Karpas-422 (cell line): Measurements from ENCODE around the gene SMIM14. TPM values are rescaled to one million over a fixed set of nuclear protein-coding genes. Genes with fewer than 3 reads are reported as not detected.
"Not testable (repeated sequence)": the region's sequence is repeated elsewhere in the genome, so short reads cannot be mapped to it uniquely, and the experiment has no call there.

Experiments
- DNase-seq: peaks from one replicate; pipeline ENCODE4 v3.0.0-alpha.2; 2015
- H2AFZ ChIP-seq: fragments of 200-600 bp; sonication (generic); 2 replicates; pipeline ENCODE4 v1.6.1; 2014; ENCODE audit warnings: antibody characterized with exemption, low read length, mixed read lengths
- H3K27ac ChIP-seq: fragments of 200-600 bp; sonication (generic); 2 replicates; pipeline ENCODE4 v1.5.1; 2014; ENCODE audit warnings: mild to moderate bottlenecking, low read length, moderate library complexity
- H3K27me3 ChIP-seq: fragments of 200-600 bp; sonication (generic); 2 replicates; pipeline ENCODE4 v1.6.1; 2014; ENCODE audit warnings: low read length, mixed read lengths
- H3K36me3 ChIP-seq: fragments of 200-600 bp; sonication (generic); 2 replicates; pipeline ENCODE4 v1.6.1; 2014; ENCODE audit warnings: low read length, mixed read lengths; ENCODE audit not compliant: insufficient read depth
- H3K4me1 ChIP-seq: fragments of 200-600 bp; sonication (generic); 2 replicates; pipeline ENCODE4 v1.6.1; 2014; ENCODE audit warnings: mild to moderate bottlenecking, low read length, mixed read lengths
- H3K4me2 ChIP-seq: fragments of 200-600 bp; sonication (generic); 2 replicates; pipeline ENCODE4 v1.6.1; 2014; ENCODE audit warnings: low read length, low read depth, mild to moderate bottlenecking; ENCODE audit not compliant: poor library complexity, severe bottlenecking
- H3K4me3 ChIP-seq: fragments of 200-600 bp; sonication (generic); 2 replicates; pipeline ENCODE4 v1.5.1; 2014; ENCODE audit warnings: mild to moderate bottlenecking, antibody characterized with exemption, low read length, mixed read lengths
- H3K79me2 ChIP-seq: fragments of 200-600 bp; sonication (generic); 2 replicates; pipeline ENCODE4 v1.6.1; 2014; ENCODE audit warnings: mild to moderate bottlenecking, low read length, mixed read lengths
- H3K9ac ChIP-seq: fragments of 200-600 bp; sonication (generic); 2 replicates; pipeline ENCODE4 v1.6.0; 2014; ENCODE audit warnings: low read length
- H3K9me2 ChIP-seq: fragments of 200-600 bp; sonication (generic), shearing (Covaris generic); replicated peaks from 2 replicates; pipeline ENCODE4 v1.6.0; 2014; ENCODE audit warnings: mild to moderate bottlenecking, low read length, moderate library complexity; ENCODE audit not compliant: insufficient read depth
- H3K9me3 ChIP-seq: fragments of 300-700, 200-600 bp; sonication (generic); 2 replicates; pipeline ENCODE4 v1.6.1; 2014; ENCODE audit warnings: low read length, mixed read lengths
- H4K20me1 ChIP-seq: fragments of 200-600 bp; sonication (generic); 2 replicates; pipeline ENCODE4 v1.6.1; 2014; ENCODE audit warnings: mild to moderate bottlenecking, antibody characterized with exemption, low read length, low read depth; ENCODE audit not compliant: insufficient read depth
- total RNA-seq: library from RNA; depleted of rRNA; stranded (reverse); fragments of >200 nt; shearing (Covaris generic); gene quantifications from 2 replicates; pipeline ENCODE4 v1.2.3, GENCODE V29; 2014; ENCODE audit warnings: low replicate concordance

Gene SMIM14
- total RNA-seq, 1 experiment from 2014 or later = 689 TPM

DNA sequence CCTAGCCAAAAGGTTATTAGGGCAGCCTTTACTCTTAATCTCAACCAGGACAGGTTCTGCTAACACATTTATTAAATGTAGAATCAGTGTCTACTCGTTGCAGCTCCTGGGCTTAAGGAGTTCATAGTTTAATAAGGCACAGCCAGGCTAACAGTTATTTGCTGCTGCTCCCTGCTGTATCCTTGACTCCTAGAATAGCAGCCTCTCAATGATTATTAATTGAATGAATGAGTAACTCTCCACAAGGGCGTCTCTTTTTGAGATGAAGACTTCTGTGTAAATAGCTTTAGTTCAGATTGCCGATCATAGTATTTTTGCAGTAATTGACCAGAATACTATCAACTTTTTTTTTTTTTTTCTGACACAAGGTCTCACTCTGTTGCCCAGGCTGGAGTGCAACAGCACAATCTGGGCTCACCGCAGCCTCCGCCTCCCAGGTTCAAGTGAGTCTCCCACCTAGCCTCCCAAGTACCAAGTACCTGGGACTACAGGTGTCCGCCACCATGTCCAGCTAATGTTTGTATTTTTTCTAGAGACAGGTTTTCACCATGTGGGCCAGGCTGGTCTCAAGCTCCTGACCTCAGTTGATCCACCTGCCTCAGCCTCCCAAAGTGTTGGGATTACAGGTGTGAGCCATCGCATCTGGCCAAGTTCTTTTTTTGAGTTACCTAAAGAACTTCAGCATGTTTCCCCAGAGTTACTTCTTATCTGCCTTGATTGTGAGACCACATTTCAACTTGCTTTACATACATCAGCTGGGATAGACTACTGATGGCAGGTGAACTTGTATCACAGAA, 114.3 kb downstream of the SMIM14 start:
- Histone ChIP-seq H4K20me1 (no peaks in the 10 kb centered on the region), H3K9ac (no peak overlapping the region), H3K9me2 (no peaks in the 10 kb centered on the region), H3K4me1 (peaks cover 25% of the 10 kb centered on the region), H3K27me3 (no peaks in the 10 kb centered on the region), H3K36me3 (peaks cover 4% of the 10 kb centered on the region; the same call in 1 of the 2 replicates), H3K9me3 (no peaks in the 10 kb centered on the region), H3K4me2 (no peak overlapping the region), H3K79me2 (peaks cover 61% of the 10 kb centered on the region), H3K4me3 (no peak overlapping the region), H2AFZ (no peak overlapping the region), H3K27ac (no peak overlapping the region)
- DNase-seq = no peak

DNA sequence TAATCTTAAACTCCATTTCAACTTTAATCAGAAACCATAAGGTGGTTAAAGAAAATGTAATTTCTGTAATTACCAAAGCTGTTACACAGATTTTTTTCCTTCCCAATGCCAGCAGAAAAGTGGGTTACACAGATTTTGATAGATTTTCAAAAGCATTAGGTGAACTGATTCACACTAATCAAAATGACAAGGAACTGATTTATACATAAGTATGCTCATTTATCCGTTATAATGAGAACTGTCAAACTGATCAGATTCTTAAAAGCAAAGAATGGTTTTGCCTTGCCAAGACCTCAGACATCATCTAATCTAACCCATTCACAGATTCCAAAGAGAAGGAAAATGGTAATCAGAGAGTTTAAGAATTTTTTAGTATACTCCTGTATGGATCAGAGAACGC, 116.6 kb downstream of the SMIM14 start:
- H3K36me3 ChIP-seq = peaks cover 8% of the 10 kb centered on the region; the same call in 1 of the 2 replicates
- H3K27ac ChIP-seq = no peak overlapping the region
- H3K9ac ChIP-seq = no peak overlapping the region
- no peak overlapping the region for H2AFZ ChIP-seq
- H3K27me3 ChIP-seq = no peaks in the 10 kb centered on the region
- peaks cover 47% of the 10 kb centered on the region for H3K79me2 ChIP-seq
- H3K4me2 ChIP-seq = no peak overlapping the region
- no peak for DNase-seq
- H4K20me1 ChIP-seq = no peaks in the 10 kb centered on the region
- no peaks in the 10 kb centered on the region for H3K9me3 ChIP-seq
- no peaks in the 10 kb centered on the region for H3K9me2 ChIP-seq
- H3K4me3 ChIP-seq = no peak overlapping the region
- peaks cover 15% of the 10 kb centered on the region for H3K4me1 ChIP-seq

DNA sequence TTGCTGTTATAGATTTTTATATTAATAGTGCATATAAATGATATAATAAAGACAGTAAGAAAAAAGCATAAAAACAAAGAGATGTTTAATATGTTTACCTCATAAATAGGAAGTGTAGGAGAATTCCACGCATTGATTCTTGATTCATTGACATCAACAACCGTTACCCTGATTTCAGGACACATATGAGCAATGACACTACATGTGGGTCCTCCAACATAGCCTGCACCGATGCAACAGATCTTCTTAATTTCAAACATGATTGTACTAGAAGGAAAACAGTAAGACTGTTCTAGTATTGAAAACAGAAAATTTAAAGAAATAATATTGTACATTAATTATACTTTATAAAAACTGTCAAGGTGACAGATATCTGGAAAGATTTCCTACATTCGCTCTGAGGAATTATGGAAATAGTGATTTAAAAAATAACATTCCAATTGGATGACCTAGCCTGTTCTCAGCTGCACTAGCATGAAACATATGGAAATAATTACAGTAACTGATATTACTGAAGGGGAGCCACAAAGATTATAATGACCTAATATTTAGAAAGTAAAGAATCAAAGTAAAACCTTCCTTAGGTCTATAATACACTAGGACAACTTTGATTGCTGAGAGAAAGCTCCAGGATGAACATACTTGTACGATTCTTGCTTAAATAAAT, 117.3 kb downstream of the SMIM14 start:
- Histone ChIP-seq H2AFZ (no peak overlapping the region), H3K4me3 (no peak overlapping the region), H3K4me1 (peaks cover 15% of the 10 kb centered on the region), H3K9me3 (no peaks in the 10 kb centered on the region), H3K4me2 (no peak overlapping the region), H3K27ac (no peak overlapping the region), H4K20me1 (no peaks in the 10 kb centered on the region), H3K9ac (no peak overlapping the region), H3K9me2 (no peaks in the 10 kb centered on the region), H3K79me2 (peaks cover 40% of the 10 kb centered on the region), H3K36me3 (peaks cover 8% of the 10 kb centered on the region; the same call in 1 of the 2 replicates), H3K27me3 (no peaks in the 10 kb centered on the region)
- DNase-seq = no peak

DNA sequence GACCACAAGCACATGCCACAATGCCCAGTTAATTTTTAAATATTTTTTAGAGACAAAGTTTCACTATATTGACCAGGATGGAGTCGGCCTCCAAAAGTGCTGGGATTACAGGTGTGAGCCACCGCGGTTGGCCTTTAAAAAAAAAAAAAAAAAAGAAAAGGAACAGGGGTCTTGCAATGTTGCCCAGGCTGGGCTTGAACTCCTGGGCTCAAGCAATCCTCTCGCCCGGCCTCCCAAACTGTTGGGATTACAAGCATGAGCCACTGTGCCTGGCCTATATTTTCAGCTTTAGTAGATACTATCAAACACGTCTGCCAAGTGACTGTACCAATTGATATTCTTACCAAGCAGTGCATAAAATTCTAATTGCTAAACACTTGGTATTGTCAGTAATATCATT, 120.2 kb downstream of the SMIM14 start:
- peaks cover 8% of the 10 kb centered on the region; the same call in 1 of the 2 replicates for H3K36me3 ChIP-seq
- H3K27me3 ChIP-seq = no peaks in the 10 kb centered on the region
- no peaks in the 10 kb centered on the region for H3K9me3 ChIP-seq
- no peaks in the 10 kb centered on the region for H4K20me1 ChIP-seq
- no peak overlapping the region for H3K9ac ChIP-seq
- H3K79me2 ChIP-seq = peaks cover 19% of the 10 kb centered on the region; the same call in 1 of the 2 replicates
- H3K4me1 ChIP-seq = no peaks in the 10 kb centered on the region
- no peaks in the 10 kb centered on the region for H3K9me2 ChIP-seq
- no peak for DNase-seq
- no peak overlapping the region for H2AFZ ChIP-seq
- no peak overlapping the region for H3K4me2 ChIP-seq
- no peak overlapping the region for H3K4me3 ChIP-seq
- H3K27ac ChIP-seq = no peak overlapping the region

DNA sequence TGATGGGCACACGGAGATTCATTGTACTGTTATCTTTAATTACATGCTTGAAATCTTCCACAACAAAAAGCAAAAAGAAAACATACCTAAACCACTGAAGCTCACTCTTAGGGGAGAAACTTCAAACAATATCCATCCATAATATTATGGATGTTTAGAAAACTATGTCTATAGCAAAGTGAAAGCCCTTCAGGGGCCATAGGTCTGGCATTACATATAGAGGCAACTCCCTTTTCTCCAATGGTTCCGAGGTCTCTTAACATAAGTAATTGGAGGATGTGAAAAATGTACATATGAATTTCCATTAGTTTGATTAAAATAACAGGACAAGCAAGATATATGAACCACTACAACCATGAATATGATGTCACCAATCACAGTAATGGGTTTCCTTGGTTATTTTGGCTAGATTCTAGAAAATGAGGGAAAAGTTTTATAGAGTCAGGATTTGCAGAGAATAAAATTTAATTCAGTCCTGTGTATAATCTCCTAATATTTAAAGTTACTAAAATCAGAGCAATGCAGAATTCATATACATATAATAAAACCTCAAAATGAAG, 122.2 kb downstream of the SMIM14 start:
- H3K27me3 ChIP-seq = no peaks in the 10 kb centered on the region
- no peak overlapping the region for H3K9ac ChIP-seq
- peaks cover 14% of the 10 kb centered on the region; the same call in 1 of the 2 replicates for H3K36me3 ChIP-seq
- H3K4me3 ChIP-seq = no peak overlapping the region
- H3K9me3 ChIP-seq = no peaks in the 10 kb centered on the region
- H3K4me1 ChIP-seq = no peaks in the 10 kb centered on the region
- H3K9me2 ChIP-seq = no peaks in the 10 kb centered on the region
- H2AFZ ChIP-seq = no peak overlapping the region
- no peak overlapping the region for H3K4me2 ChIP-seq
- no peak for DNase-seq
- no peak overlapping the region for H3K27ac ChIP-seq
- no peaks in the 10 kb centered on the region for H4K20me1 ChIP-seq
- peaks cover 4% of the 10 kb centered on the region; the same call in 1 of the 2 replicates for H3K79me2 ChIP-seq

DNA sequence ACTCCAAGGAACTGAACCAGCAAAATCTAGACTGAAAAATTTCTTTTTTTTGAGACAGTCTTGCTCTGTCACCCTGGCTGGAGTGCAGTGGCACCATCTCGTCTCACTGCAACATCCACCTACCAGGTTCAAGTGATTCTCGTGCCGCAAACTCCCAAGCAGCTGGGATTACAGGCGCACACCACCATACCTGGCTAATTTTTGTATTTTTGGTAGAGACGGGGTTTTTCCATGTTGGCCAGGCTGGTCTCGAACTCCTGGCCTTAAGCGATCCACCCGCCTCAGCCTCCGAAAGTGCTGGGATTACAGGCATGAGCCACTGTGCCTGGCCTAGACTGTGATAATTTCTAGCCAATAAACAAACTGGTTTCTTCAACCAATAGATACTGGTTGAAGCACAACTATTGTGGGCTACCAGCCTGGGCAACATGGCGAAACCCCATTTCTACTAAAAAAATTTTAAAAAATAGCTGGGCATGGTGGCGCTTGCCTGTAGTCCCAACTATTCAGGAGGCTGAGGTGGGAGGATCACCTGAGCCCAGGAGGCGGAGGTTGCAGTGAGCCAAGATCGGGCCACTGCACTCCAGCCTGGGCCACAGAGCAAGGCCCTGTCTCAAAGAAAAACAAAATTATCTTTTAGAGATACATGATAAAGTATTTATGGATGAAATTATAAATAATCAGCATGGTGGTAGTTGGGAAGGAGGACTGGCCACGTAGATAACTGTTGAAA, 122.8 kb downstream of the SMIM14 start:
- not testable (repeated sequence) for H3K79me2 ChIP-seq, H3K27ac ChIP-seq, H3K4me1 ChIP-seq, H3K4me3 ChIP-seq, H3K9me2 ChIP-seq, DNase-seq, H3K9ac ChIP-seq, H3K9me3 ChIP-seq, H3K4me2 ChIP-seq, H4K20me1 ChIP-seq, H2AFZ ChIP-seq, H3K27me3 ChIP-seq
- H3K36me3 ChIP-seq = peaks cover 14% of the 10 kb centered on the region; the same call in 1 of the 2 replicates

DNA sequence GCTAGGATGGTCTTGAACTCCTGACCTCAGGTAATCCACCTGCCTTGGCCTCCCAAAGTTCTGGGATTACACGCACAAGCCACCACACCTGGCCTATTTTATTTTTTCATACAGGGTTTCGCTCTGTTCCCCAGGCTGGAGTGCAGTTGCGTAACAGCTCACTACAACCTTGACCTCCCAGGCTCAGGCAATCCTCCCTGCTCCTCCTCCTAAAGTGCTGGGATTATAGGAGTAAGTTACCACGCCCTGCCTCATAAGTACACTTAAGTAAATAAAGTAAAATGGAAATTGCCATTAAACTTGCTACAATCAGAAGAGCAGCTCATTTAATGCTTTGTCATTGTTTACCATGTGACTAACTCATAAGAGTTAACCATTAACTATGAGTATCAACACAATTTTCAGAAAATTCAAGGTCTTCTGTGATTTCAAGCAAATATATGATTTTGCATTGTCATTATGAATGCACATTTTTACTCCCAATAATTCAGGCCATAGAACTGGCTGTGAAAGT, 123.7 kb downstream of the SMIM14 start:
- Histone ChIP-seq H3K9me2 (no peaks in the 10 kb centered on the region), H2AFZ (no peak overlapping the region), H4K20me1 (no peaks in the 10 kb centered on the region), H3K79me2 (peaks cover 3% of the 10 kb centered on the region; the same call in 1 of the 2 replicates), H3K4me2 (no peak overlapping the region), H3K27me3 (no peaks in the 10 kb centered on the region), H3K9me3 (no peaks in the 10 kb centered on the region), H3K27ac (no peak overlapping the region), H3K4me3 (no peak overlapping the region), H3K9ac (no peak overlapping the region), H3K4me1 (no peaks in the 10 kb centered on the region), H3K36me3 (peaks cover 19% of the 10 kb centered on the region; the same call in 1 of the 2 replicates)
- no peak for DNase-seq
